Subcutaneous adipose tissue (tissue), 4 donors: ENCODE data around the gene QRICH2. TPM values are rescaled to one million over a fixed set of nuclear protein-coding genes. Genes with fewer than 3 reads are reported as not detected.

Source experiments
- small RNA-seq: library from RNA; depleted of rRNA; stranded (forward); fragments of <200 nt; gene quantifications from one replicate; pipeline ENCODE3, GENCODE V24; 2016
- total RNA-seq, 4 donors: library from RNA; depleted of rRNA; stranded (reverse); fragments of >200 nt; gene quantifications; one replicate each; pipeline ENCODE4 v1.1.0, GENCODE V29; 2016
- TF ChIP-seq, protein P1 (sequence below): fragments of 450-650 bp; IDR thresholded peaks from one replicate; pipeline ENCODE4 v1.5.1; 2016; ENCODE audit warnings: low read depth, mild to moderate bottlenecking, control low read depth, antibody characterized with exemption, moderate library complexity

The QRICH2 gene
- total RNA-seq, 4 donors from 2014 or later, result 0.33 to 2.2 (median 1.4) TPM

DNA sequence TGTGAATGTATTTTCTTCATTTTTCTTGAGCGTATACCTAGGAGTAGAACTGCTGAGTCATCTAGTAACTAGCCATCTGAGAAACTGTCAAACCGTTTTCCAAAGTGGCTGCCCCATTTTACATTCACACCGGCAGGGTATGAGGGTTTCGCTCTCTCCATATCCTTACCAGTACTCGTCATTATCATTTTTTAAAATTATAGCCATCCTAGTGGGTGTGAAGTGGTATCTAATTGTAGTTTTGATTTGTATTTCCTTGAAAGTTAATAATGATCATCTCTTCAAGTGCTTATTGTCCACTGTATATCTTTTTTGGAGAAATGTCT, 73.8 kb downstream of the QRICH2 start:
- TF ChIP-seq, protein P1, sequence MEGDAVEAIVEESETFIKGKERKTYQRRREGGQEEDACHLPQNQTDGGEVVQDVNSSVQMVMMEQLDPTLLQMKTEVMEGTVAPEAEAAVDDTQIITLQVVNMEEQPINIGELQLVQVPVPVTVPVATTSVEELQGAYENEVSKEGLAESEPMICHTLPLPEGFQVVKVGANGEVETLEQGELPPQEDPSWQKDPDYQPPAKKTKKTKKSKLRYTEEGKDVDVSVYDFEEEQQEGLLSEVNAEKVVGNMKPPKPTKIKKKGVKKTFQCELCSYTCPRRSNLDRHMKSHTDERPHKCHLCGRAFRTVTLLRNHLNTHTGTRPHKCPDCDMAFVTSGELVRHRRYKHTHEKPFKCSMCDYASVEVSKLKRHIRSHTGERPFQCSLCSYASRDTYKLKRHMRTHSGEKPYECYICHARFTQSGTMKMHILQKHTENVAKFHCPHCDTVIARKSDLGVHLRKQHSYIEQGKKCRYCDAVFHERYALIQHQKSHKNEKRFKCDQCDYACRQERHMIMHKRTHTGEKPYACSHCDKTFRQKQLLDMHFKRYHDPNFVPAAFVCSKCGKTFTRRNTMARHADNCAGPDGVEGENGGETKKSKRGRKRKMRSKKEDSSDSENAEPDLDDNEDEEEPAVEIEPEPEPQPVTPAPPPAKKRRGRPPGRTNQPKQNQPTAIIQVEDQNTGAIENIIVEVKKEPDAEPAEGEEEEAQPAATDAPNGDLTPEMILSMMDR, result no peak

DNA sequence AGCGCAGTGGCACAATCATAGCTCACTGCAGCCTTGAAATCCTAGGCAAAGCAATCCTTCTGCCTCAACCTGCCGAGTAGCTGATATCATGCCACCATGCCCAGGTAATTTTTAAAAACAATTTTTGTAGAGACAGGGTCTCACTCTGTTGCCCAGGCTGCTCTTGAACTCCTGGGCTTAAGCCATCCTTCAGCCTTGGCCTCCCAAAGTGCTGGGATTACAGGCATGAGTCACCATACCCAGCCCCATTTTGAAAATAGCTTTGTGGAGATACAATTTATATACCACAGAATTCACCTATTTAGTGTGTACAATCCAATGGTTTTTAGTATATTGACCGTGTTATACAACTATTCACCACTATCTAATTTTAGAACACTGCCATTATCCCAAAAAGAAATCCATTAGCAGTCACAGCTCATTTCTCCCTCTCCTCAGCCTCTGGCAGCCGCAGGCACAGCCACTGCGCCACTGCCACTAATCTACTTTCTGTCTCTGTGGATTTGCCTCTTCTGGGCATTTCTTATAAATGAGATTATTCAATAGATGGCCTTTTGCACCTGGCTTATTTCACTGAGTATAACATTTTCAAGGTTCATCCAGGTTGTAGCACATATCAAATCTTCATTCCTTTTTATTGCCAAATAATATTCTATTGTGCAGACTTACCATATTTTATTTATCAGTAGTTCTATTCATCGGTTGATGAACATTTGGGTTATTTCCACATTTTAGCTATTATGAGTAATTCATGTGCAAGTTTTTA, 74.3 kb downstream of the QRICH2 start:
- TF ChIP-seq, protein P1, result no peak

DNA sequence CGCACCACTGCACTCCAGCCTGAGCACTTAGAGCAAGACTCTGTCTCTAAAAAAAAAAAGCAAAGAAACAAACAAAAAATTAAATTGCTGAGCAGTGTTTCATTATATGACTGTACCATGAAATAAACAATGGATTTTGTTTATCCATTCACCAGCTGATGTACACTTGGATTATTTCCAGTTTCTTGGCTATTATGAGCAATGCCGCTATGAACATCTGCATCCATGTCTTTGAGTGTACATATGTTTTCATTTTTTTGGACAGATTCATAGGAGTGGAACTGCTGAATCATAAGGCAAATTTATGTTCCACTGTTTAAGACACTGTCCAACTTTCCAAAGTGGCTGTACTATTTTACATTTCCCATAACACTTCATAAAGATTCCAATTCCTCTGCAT, 75.7 kb downstream of the QRICH2 start:
- TF ChIP-seq, protein P1, result no peak

Small RNA genes lying within 50 kb of the gene (small RNA-seq; reads per million reads assigned to genes)
- 0.49 reads per million for gene RF00019
- not detected for gene RNU6-24P

Other genes starting within 250 kb of the QRICH2 start
- 10 to 100 TPM; 39.8 to 74.2 (median 48.4) TPM for gene SRP68, start 235.8 kb downstream of the QRICH2 start, total RNA-seq
- gene GALR2, start 233.5 kb downstream of the QRICH2 start, total RNA-seq, result not detected
- gene ZACN, start 229.1 kb downstream of the QRICH2 start, total RNA-seq, result not detected
- 10 to 100 TPM; 57.7 to 79.1 (median 71.4) TPM for gene EXOC7, start 204.5 kb downstream of the QRICH2 start, total RNA-seq
- not detected for gene FOXJ1, start 167.0 kb downstream of the QRICH2 start, total RNA-seq
- 10 to 100 TPM in 3 of 4 donors, 1 to 10 TPM in 1; 8.1 to 67.1 (median 23.9) TPM for gene RNF157, start 67.8 kb downstream of the QRICH2 start, total RNA-seq
- gene UBALD2, start 42.9 kb downstream of the QRICH2 start, total RNA-seq, result 10 to 100 TPM; 12.6 to 21.9 (median 15.0) TPM
- 100 to 1,000 TPM in 1 of 4 donors, 10 to 100 TPM in 3; 64.4 to 104 (median 71.2) TPM for gene PRPSAP1, start 45.6 kb upstream of the QRICH2 start, total RNA-seq
- 10 to 100 TPM in 1 of 4 donors, 1 to 10 TPM in 3; 1.3 to 11.6 (median 7.6) TPM for gene SPHK1, start 76.3 kb upstream of the QRICH2 start, total RNA-seq
- gene UBE2O, start 144.9 kb upstream of the QRICH2 start, total RNA-seq, result 10 to 100 TPM in 3 of 4 donors, 1 to 10 TPM in 1; 7.2 to 14.3 (median 12.6) TPM
- not detected for gene AANAT, start 159.3 kb upstream of the QRICH2 start, total RNA-seq
- gene RHBDF2, start 193.1 kb upstream of the QRICH2 start, total RNA-seq, result 10 to 100 TPM; 23.2 to 68.0 (median 37.2) TPM
- 10 to 100 TPM; 29.9 to 48.6 (median 40.3) TPM for gene CYGB, start 229.4 kb upstream of the QRICH2 start, total RNA-seq
- 10 to 100 TPM in 3 of 4 donors, 1 to 10 TPM in 1; 8.0 to 15.6 (median 11.3) TPM for gene PRCD, start 231.8 kb upstream of the QRICH2 start, total RNA-seq